DOHH2 (cell line): ENCODE results near the gene MACC1.

Source experiments
- CTCF ChIP-seq: fragments of 200-600 bp; sonication (generic); IDR thresholded peaks from one replicate; pipeline ENCODE4 v1.5.1; 2014; ENCODE audit warnings: antibody characterized with exemption, mild to moderate bottlenecking, low read depth, low read length; ENCODE audit not compliant: poor library complexity, severe bottlenecking
- EZH2phosphoT487 ChIP-seq: fragments of 200-600 bp; sonication (generic); IDR thresholded peaks from 2 replicates; pipeline ENCODE4 v1.6.1; 2017; ENCODE audit warnings: borderline replicate concordance, mild to moderate bottlenecking, antibody characterized with exemption, low read length, moderate library complexity, mixed read lengths

GRCh38 chr7:20211376-20211775 is 5.8 kb downstream of the MACC1 start:
- TF ChIP-seq CTCF (no peak), EZH2phosphoT487 (no peak)
